Right ventricle myocardium superior (tissue), 1 donor: ENCODE measurements around the gene SRPK1. TPM values are rescaled to one million over a fixed set of nuclear protein-coding genes. Genes with fewer than 3 reads are reported as not detected.
"Not testable (repeated sequence)": the region's sequence is repeated elsewhere in the genome, so short reads cannot be mapped to it uniquely, and the experiment has no call there.

Experiments
- ATAC-seq: fragments of 200-7000 bp; cut with Tn5 transposase; one replicate; pipeline ENCODE4 v1.9.1; 2020; ENCODE audit warnings: mild to moderate bottlenecking; ENCODE audit not compliant: poor library complexity
- DNase-seq: peaks from one replicate; pipeline ENCODE4 v3.0.0-alpha.2; 2020
- intact Hi-C: fragments of 100-400 bp; cut with DNase I; formaldehyde crosslinking; loops from one replicate; pipeline ENCODE4 v1.11.2; 2022
- long read RNA-seq: library from polyadenylated mRNA; unstranded; transcript quantifications from one replicate; pipeline ENCODE4 v2.0.0, GENCODE V29; 2021
- total RNA-seq: library from RNA; stranded (reverse); fragmentation: NEBNext Ultra II Directional; extraction: Animal tissue kit (Norgen Biotek cat#: 25700); gene quantifications from one replicate; pipeline ENCODE4 v1.2.1, GENCODE V29; 2021
- donor health status: DM: no; HTN: yes; CAD: no; lungs with severe emphysema.

Gene SRPK1
- 22.1 TPM for total RNA-seq
- long read RNA-seq, full-length matches to known transcripts, result 28 of 39 reads
- long read RNA-seq, partial matches to known transcripts, result 2 of 39 reads
- long read RNA-seq, other reads (novel, unspliced or antisense), result 9 of 39 reads

DNA sequence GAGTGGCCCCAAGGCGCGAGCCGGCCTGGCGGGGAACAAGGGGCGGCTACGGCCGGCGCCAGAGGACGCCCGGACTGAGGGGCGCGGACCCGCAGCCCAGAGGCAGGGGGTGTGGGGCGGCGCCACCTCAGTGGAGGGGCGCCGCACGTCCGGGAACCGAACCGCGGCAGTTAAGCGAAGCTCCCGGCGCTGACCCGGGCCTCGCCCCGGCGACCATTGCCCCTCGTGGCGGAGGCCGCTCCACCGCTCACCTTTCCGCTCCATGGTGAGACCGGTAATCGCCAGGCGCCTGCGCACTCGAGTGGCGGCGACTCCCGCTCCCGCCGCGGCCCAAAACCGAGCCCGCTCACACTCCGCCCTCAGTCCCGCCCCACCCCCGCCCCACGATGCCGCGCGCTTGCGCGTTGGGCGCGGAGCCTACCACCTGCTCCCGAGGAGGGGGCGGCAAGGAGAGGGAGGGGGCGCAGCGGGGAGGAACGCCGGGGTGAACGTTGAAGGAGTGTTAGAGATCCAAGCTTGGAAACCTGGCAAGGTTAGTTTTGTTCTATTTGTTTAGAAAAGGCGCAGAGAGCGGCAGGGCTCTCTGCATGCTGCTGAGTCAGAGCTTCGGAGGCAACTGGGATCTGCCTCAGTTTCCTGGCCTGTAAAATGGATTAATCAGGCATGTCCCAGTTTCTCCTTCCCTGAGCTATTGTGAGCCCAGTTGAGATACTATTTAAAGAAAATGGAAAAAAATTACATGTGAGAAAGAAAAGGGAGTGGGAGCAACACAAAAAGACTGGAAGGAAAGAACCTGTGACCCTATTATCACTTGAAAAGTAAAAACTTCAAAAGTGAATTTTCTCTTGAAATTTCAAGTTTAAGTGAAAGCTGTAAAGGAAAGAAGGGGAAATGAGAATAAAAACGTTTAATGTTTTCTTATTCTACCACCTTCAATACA lies at the start of gene SRPK1:
SRPK1 (minus strand) TSS at position 306 of the 940 bp plus-strand sequence; CDS start at position 264, 42 bp downstream.
- peak; percentile 98 for ATAC-seq
- DNase-seq, result peak; percentile 94
- intact Hi-C loops, result no loop called here

GRCh38 chr6:35970181-35970580 lies 49.3 kb upstream of the SRPK1 start:
- intact Hi-C loops, result no loop called here
- ATAC-seq, result no peak
- no peak for DNase-seq

DNA sequence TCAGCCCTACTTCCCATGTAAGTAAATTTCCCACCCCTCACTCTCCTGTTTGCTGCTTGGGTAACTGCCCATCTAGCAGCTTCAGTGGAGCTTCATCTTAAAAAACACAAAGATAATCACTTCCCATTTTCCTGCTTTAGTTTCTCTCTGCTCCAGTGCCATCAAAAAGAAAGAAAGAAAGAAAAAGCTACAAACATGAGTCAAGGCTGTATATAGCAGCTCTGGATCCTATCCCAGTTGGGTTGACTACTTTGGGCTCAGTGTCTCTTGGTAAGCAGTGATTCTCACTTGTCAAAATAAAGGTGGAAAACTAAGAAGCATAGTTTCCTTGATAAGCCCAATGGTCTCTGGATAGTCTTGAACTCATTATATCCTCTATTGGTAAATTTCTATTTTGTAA lies 48.7 kb upstream of the SRPK1 start:
- ATAC-seq (no peak), DNase-seq (no peak)
- intact Hi-C loops, result no loop called here

GRCh38 chr6:35968821-35969220 lies 47.9 kb upstream of the SRPK1 start:
- no peak for ATAC-seq
- intact Hi-C loops, result no loop called here
- no peak for DNase-seq

DNA sequence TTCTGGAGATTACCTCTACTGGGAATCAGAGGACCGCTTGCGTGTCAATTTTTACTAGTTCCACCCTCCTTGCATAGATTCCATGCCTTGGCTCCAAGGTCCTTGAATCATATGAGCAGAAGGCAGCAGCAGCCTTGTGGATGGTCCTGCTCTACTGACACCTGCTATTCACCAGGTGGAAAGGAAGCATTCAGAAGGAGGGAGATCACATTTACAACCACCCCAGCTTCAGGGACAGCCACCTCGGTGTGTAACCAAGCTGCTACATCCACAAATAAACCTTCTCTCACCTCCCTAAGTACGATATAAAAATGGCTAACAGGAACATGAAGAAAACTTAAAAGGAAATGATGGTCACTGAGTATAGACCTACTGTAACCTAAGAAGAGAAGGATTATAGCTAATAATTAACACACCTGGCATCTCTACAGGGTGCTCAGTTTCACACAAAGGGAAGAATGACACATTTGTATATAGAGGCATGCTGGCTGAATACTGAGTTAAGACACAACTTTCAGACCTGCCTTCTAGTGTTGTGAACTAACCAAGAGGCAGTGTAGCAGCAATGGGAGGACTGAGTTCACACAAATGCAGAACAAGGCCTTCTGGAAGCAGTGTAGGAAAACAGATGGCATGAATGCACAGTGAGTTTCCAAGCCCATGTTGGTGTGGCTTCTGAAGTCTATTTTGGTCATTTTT lies 46.3 kb upstream of the SRPK1 start:
- intact Hi-C loops, result no loop called here
- DNase-seq, result no peak
- no peak for ATAC-seq

DNA sequence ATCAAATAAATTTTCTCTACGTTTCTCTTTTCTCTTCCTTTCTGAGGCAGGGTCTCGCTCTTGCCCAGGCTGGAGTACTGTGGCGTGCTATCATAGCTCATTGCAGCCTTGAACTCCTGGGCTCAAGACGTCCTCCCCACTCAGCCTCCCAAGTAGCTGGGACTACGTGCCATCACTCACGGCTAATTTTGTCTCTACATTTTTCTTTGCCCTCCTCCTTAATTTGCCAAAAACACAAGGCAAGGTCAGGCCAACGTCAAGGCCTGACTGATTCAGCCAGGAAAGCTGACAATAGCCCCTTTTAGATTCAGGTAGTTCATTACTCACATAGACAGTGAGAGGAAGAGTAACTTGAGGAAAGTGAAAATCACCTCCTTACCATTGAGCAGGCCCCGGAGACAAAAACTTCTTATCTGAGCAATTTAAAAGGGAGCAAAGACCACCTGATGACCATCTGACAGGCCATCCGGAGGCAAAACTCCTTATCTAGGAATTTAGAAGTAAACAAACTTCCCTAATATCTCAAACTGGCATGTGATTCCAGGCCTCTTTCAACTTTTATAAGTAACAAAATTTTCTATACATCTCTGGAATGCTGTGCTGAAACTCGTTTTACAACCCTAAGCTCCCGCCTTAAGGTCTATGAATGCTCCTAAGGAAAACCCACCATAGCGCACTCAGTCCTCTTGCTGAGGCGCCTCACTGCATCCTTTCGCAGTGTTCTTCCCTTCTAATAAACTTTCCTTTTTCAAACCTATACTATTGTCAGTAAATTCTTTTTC lies 42.1 kb upstream of the SRPK1 start:
- DNase-seq, result no peak

GRCh38 chr6:35960187-35960586 lies 39.3 kb upstream of the SRPK1 start:
- ATAC-seq, result no peak
- no peak for DNase-seq
- intact Hi-C loops, result no loop called here

More for the DNA sequence above, 42.1 kb upstream of the SRPK1 start:
- intact Hi-C loops, result no loop called here
- no peak for ATAC-seq

DNA sequence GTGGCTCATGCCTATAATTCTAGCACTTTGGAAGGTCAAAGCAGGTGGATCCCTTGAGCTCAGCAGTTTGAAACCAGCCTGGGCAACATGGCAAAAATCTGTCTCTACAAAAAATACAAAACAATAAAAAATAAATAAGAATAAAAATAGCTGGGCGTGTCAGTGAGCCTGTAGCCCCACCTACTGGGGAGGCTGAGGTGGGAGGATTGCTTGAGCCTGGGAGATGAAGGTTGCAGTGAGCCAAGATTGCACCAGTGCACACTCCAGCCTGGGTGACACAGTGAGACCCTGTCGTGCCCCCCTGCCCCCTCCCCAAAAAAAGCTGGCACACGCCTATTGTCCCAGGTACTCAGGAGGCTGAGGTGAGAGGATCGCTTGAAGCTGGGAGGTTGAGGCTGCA lies 35.1 kb upstream of the SRPK1 start:
- intact Hi-C loops, result no loop called here
- DNase-seq (no peak), ATAC-seq (no peak)

GRCh38 chr6:35955521-35955920 lies 34.6 kb upstream of the SRPK1 start:
- intact Hi-C loops, result no loop called here
- ATAC-seq (no peak), DNase-seq (no peak)

GRCh38 chr6:35955071-35955470 lies 34.2 kb upstream of the SRPK1 start:
- ATAC-seq, result no peak

GRCh38 chr6:35954333-35954732 lies 33.4 kb upstream of the SRPK1 start:
- intact Hi-C loops, result no loop called here
- no peak for ATAC-seq
- DNase-seq, result no peak

More at GRCh38 chr6:35955071-35955470, 34.2 kb upstream of the SRPK1 start:
- intact Hi-C loops, result no loop called here
- DNase-seq, result no peak

DNA sequence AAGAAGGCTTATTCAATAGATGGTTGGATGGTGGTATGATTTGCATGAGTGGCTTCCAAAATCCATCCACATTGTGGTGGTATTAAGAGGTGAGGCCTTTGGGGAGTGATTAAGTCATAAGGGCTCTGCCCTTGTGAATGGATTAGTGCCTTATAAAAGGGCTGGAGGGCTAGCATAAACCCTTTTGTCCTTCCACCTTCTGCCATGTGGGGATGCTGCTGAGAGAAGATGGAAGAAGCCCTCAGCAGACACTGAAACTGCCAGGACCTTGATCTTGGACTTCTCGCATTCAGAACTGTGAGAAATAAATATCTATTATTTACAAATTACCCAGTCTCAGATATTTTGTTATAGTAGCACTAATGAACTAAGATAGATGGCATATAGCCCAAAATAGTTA lies 27.8 kb upstream of the SRPK1 start:
- intact Hi-C loops, result no loop called here
- DNase-seq (no peak), ATAC-seq (no peak)

DNA sequence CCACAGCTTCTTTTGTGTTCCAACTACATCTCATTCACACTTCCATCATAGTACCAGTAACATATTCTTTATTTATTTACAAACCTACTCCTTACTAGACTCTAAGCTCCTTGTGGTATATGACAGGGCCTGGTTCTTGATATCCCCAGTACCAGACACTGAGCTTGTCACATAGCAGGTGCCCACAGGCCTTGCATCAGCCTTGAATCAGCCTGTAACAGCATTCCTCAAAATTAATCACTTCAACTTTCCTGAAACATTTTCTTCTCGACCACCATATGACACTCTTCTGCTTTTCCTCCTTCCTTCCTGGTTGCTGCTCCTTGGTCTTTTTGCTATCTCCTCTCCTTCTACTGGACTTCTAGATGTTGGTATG lies 24.7 kb upstream of the SRPK1 start:
- ATAC-seq (no peak), DNase-seq (no peak)
- intact Hi-C loops, result no loop called here

DNA sequence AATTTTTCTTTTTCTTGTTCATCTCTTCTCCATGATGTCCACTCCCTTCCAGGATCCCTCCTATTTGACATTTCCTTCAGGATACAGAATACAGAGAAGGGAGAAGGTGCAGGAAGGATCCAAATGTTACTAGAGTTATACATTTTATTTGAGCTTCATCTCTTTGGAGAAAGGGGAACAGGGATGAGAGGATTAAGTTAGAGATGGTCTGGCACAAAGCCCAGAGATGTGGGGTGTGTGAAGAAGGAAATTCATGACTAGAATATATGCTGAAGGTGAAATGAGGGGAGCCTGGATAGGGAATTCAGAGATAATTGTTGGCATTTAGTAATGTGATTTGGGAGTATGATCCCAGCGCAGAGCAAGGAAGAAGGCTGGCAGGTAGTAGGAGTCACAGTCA lies 22.5 kb upstream of the SRPK1 start:
- ATAC-seq, result no peak
- intact Hi-C loops, result no loop called here
- no peak for DNase-seq

- DNase-seq, result no peak
- ATAC-seq, result no peak
- intact Hi-C loops, result no loop called here
Observed at GRCh38 chr6:35942355-35942754, 21.5 kb upstream of the SRPK1 start.

DNA sequence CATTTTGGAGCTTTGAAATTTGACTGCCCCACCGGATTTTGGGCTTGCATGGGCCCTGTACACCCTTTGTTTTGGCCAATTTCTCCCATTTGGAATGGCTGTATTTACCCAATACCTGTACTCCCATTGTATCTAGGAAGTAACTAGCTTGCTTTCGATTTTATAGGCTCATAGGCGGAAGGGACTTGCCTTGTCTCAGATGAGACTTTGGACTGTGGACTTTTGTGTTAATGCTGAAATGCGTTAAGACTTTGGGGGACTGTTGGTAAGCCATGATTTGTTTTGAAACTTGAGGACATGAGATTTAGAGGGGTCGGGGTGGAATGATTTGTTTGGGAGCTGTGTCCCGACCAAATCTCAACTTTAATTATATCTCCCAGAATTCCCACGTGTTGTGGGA lies 20.3 kb upstream of the SRPK1 start:
- DNase-seq, intact Hi-C loops, ATAC-seq: not testable (repeated sequence)

- DNase-seq, intact Hi-C loops, ATAC-seq: not testable (repeated sequence)
Observed at GRCh38 chr6:35940014-35940413, 19.1 kb upstream of the SRPK1 start.

GRCh38 chr6:35939259-35939658 lies 18.4 kb upstream of the SRPK1 start:
- DNase-seq, intact Hi-C loops, ATAC-seq: not testable (repeated sequence)
